SJSA1 (cell line): ENCODE results near the gene PMF1. TPM values are rescaled to one million over a fixed set of nuclear protein-coding genes. Genes with fewer than 3 reads are reported as not detected.

ENCODE experiments used
- DNase-seq, 2 experiments: peaks; one replicate each; pipeline ENCODE4 v3.0.0-alpha.2; 2015 to 2020; ENCODE audit warnings: low spot score in 2 of 2, low read depth in 1 of 2
- H3K27ac ChIP-seq: fragments of 250-450 bp; sonication (Bioruptor Pico); 2 replicates; pipeline ENCODE4 v1.5.1; 2020; ENCODE audit warnings: mild to moderate bottlenecking, moderate library complexity
- H3K27me3 ChIP-seq: fragments of 250-450 bp; sonication (Bioruptor Pico); replicated peaks from 2 replicates; pipeline ENCODE4 v1.5.1; 2020; ENCODE audit warnings: mild to moderate bottlenecking, moderate library complexity
- H3K36me3 ChIP-seq: fragments of 250-450 bp; sonication (Bioruptor Pico); 2 replicates; pipeline ENCODE4 v1.5.1; 2020; ENCODE audit warnings: mild to moderate bottlenecking
- H3K4me1 ChIP-seq: fragments of 250-450 bp; sonication (Bioruptor Pico); replicated peaks from 2 replicates; pipeline ENCODE4 v1.6.1; 2021; ENCODE audit warnings: mild to moderate bottlenecking
- H3K4me3 ChIP-seq: fragments of 250-450 bp; sonication (Bioruptor Pico); 2 replicates; pipeline ENCODE4 v1.5.1; 2020; ENCODE audit warnings: mild to moderate bottlenecking
- H3K9me3 ChIP-seq: fragments of 250-450 bp; sonication (Bioruptor Pico); replicated peaks from 2 replicates; pipeline ENCODE4 v1.5.1; 2020; ENCODE audit warnings: mild to moderate bottlenecking
- total RNA-seq: library from RNA; depleted of rRNA; stranded (reverse); fragments of >200 nt; shearing (Covaris generic); gene quantifications from 2 replicates; pipeline ENCODE4 v1.2.3, GENCODE V29; 2014

The PMF1 gene
- total RNA-seq, 1 experiment from 2014 or later = 100 TPM

- no peak overlapping the region for H3K4me3 ChIP-seq
- no peaks in the 10 kb centered on the region for H3K27me3 ChIP-seq
- DNase-seq = no peak
- peaks cover 21% of the 10 kb centered on the region for H3K36me3 ChIP-seq
- peaks cover 13% of the 10 kb centered on the region for H3K4me1 ChIP-seq
- no peak overlapping the region for H3K27ac ChIP-seq
- no peaks in the 10 kb centered on the region for H3K9me3 ChIP-seq
Measured at GRCh38 chr1:156232201-156232894, 19.5 kb downstream of the PMF1 start.

DNA sequence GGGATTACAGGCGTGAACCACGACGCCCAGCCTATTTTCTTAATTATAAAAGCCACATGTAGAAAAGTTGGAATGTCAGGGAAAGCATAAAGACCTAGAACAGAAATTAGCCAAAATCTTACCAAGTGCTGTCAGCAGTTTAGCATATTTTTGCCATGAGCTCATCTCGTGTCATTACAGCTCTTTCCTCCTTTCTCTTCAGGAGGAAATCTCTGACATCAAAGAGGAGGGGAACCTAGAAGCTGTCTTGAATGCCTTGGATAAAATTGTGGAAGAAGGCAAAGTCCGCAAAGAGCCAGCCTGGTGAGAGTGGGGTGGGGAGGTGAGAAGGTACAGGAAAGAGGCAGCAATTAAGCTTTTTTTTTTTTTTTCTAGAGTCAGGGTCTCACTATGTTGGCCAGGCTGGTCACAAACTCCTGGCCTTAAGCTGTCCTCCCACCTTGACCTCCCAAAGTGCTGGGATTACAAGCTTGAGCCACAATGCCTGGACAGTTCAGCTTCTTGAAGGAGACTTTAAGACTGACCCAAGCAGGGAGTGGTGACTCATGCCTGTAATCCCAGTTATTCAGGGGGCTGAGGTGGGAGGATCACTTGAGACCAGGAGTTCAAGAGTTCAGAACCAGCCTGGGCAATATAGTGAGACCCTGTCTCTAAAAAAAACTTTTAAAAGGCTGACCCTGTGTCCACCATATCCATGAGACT is 20.8 kb downstream of the PMF1 start:
- Histone ChIP-seq H3K36me3 (peaks cover 27% of the 10 kb centered on the region), H3K9me3 (no peaks in the 10 kb centered on the region), H3K27ac (peak overlapping the region; percentile 94), H3K4me3 (no peak overlapping the region), H3K27me3 (no peaks in the 10 kb centered on the region), H3K4me1 (peaks cover 13% of the 10 kb centered on the region)
- peak; percentile 75 to 89 for DNase-seq

- Histone ChIP-seq H3K27ac (no peak overlapping the region), H3K9me3 (no peaks in the 10 kb centered on the region), H3K36me3 (peaks cover 33% of the 10 kb centered on the region), H3K4me3 (no peak overlapping the region), H3K4me1 (peaks cover 13% of the 10 kb centered on the region), H3K27me3 (no peaks in the 10 kb centered on the region)
- DNase-seq = no peak
Measured at GRCh38 chr1:156236164-156236563, 23.4 kb downstream of the PMF1 start.

GRCh38 chr1:156238248-156238647 is 25.4 kb downstream of the PMF1 start:
- Histone ChIP-seq H3K4me1 (peaks cover 9% of the 10 kb centered on the region), H3K36me3 (peaks cover 33% of the 10 kb centered on the region), H3K4me3 (no peak overlapping the region), H3K27ac (no peak overlapping the region), H3K27me3 (no peaks in the 10 kb centered on the region), H3K9me3 (no peaks in the 10 kb centered on the region)
- DNase-seq = no peak

- DNase-seq = no peak
- Histone ChIP-seq H3K36me3 (peaks cover 19% of the 10 kb centered on the region), H3K4me1 (peaks cover 8% of the 10 kb centered on the region), H3K9me3 (no peaks in the 10 kb centered on the region), H3K27me3 (peaks cover 15% of the 10 kb centered on the region), H3K4me3 (no peak overlapping the region), H3K27ac (no peak overlapping the region)
Measured at GRCh38 chr1:156241311-156241811, 28.6 kb downstream of the PMF1 start.

DNA sequence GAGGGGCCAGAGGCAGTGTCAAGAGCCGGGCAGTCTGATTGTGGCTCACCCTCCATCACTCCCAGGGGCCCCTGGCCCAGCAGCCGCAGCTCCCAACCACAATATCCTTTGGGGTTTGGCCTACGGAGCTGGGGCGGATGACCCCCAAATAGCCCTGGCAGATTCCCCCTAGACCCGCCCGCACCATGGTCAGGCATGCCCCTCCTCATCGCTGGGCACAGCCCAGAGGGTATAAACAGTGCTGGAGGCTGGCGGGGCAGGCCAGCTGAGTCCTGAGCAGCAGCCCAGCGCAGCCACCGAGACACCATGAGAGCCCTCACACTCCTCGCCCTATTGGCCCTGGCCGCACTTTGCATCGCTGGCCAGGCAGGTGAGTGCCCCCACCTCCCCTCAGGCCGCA is 29.1 kb downstream of the PMF1 start, which contains the start of gene BGLAP:
Gene BGLAP, plus strand, starts transcription at position 259 of the 400 bp plus-strand sequence. Its CDS starts 48 bp downstream, at position 307.
- peaks cover 18% of the 10 kb centered on the region for H3K27me3 ChIP-seq
- no peak within 1 kb of the TSS for H3K4me3 ChIP-seq
- H3K27ac ChIP-seq = no peak within 1 kb of the TSS

DNA sequence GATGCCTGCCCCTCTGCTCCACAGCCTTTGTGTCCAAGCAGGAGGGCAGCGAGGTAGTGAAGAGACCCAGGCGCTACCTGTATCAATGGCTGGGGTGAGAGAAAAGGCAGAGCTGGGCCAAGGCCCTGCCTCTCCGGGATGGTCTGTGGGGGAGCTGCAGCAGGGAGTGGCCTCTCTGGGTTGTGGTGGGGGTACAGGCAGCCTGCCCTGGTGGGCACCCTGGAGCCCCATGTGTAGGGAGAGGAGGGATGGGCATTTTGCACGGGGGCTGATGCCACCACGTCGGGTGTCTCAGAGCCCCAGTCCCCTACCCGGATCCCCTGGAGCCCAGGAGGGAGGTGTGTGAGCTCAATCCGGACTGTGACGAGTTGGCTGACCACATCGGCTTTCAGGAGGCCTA is 29.9 kb downstream of the PMF1 start:
- Histone ChIP-seq H3K27ac (no peak overlapping the region), H3K4me3 (no peak overlapping the region), H3K27me3 (peaks cover 18% of the 10 kb centered on the region), H3K36me3 (peaks cover 11% of the 10 kb centered on the region), H3K9me3 (no peaks in the 10 kb centered on the region), H3K4me1 (peaks cover 8% of the 10 kb centered on the region)
- no peak for DNase-seq

More for the DNA sequence above, 29.1 kb downstream of the PMF1 start, which contains the start of gene BGLAP:
- Histone ChIP-seq H3K9me3 (no peaks in the 10 kb centered on the region), H3K36me3 (peaks cover 13% of the 10 kb centered on the region), H3K4me1 (peaks cover 8% of the 10 kb centered on the region)
- no peak for DNase-seq

DNA sequence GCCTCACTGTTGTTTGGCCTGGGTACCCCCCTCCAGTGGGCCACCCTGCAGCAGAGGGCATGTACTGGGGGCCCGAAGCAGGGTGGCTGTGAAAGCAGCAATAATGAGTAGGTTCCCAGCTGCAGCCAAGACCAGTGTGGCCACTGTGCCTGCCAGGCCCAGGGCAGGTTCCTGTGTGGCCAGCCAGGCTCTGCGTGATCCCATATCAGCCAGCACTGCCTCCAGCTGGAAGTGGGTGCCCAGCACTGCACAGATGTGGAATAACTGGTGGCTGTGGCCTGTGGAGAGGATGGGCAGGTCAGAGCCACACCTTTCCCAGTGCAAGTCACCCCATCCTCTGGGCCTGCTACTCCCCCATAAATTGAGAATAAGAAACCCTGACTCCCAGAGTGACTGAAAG is 31.3 kb downstream of the PMF1 start:
- Histone ChIP-seq H3K36me3 (peaks cover 7% of the 10 kb centered on the region), H3K27me3 (peaks cover 18% of the 10 kb centered on the region), H3K4me3 (no peak overlapping the region), H3K4me1 (peaks cover 8% of the 10 kb centered on the region), H3K27ac (no peak overlapping the region), H3K9me3 (no peaks in the 10 kb centered on the region)
- no peak for DNase-seq

- no peak overlapping the region for H3K27ac ChIP-seq
- no peak overlapping the region for H3K4me3 ChIP-seq
- H3K27me3 ChIP-seq = peaks cover 18% of the 10 kb centered on the region
- no peaks in the 10 kb centered on the region for H3K9me3 ChIP-seq
- H3K4me1 ChIP-seq = peaks cover 8% of the 10 kb centered on the region
- peaks cover 10% of the 10 kb centered on the region for H3K36me3 ChIP-seq
- no peak for DNase-seq
Measured at GRCh38 chr1:156244712-156245111, 31.9 kb downstream of the PMF1 start.

GRCh38 chr1:156245451-156246232 is 32.8 kb downstream of the PMF1 start:
- H3K36me3 ChIP-seq = peaks cover 17% of the 10 kb centered on the region
- H3K4me1 ChIP-seq = peaks cover 8% of the 10 kb centered on the region
- H3K27me3 ChIP-seq = peaks cover 18% of the 10 kb centered on the region
- H3K9me3 ChIP-seq = no peaks in the 10 kb centered on the region
- H3K27ac ChIP-seq = no peak overlapping the region
- DNase-seq = no peak
- no peak overlapping the region for H3K4me3 ChIP-seq

DNA sequence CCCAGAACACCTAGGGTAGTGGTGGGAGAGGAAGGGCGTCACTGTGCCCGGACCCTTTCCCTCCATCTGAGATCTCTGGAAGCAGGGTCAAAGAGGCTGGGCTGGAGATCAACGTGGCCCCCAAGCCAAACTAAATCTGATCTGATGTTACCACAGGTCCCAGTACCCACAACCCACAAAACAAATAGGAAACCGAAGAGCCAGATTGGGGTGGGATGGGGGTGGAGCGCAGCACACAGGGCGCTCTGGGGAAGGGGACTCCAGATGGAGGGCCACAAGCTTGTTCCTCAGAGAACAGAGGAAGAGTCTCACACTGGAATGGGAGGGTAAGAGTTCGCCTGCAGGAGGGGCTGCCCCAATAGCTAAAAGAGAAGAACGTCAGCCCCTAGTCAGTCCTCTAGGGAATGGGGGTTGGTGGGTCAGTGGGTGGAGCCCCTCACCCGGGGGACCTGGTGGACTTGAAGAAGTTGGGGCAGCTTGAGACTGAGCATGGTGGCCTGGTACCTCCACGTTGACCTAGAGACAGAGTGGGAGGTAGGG is 33.5 kb downstream of the PMF1 start:
- Histone ChIP-seq H3K4me1 (peaks cover 8% of the 10 kb centered on the region), H3K4me3 (no peak overlapping the region), H3K9me3 (no peaks in the 10 kb centered on the region), H3K36me3 (peaks cover 23% of the 10 kb centered on the region), H3K27ac (no peak overlapping the region), H3K27me3 (peaks cover 18% of the 10 kb centered on the region)
- DNase-seq = no peak

GRCh38 chr1:156246781-156247459 is 34.1 kb downstream of the PMF1 start:
- Histone ChIP-seq H3K36me3 (peaks cover 29% of the 10 kb centered on the region), H3K4me3 (no peak overlapping the region), H3K27me3 (peaks cover 18% of the 10 kb centered on the region), H3K9me3 (no peaks in the 10 kb centered on the region), H3K27ac (no peak overlapping the region), H3K4me1 (peaks cover 8% of the 10 kb centered on the region)
- no peak for DNase-seq
